ENCODE results near the gene NIT1.

Gene NIT1

DNA sequence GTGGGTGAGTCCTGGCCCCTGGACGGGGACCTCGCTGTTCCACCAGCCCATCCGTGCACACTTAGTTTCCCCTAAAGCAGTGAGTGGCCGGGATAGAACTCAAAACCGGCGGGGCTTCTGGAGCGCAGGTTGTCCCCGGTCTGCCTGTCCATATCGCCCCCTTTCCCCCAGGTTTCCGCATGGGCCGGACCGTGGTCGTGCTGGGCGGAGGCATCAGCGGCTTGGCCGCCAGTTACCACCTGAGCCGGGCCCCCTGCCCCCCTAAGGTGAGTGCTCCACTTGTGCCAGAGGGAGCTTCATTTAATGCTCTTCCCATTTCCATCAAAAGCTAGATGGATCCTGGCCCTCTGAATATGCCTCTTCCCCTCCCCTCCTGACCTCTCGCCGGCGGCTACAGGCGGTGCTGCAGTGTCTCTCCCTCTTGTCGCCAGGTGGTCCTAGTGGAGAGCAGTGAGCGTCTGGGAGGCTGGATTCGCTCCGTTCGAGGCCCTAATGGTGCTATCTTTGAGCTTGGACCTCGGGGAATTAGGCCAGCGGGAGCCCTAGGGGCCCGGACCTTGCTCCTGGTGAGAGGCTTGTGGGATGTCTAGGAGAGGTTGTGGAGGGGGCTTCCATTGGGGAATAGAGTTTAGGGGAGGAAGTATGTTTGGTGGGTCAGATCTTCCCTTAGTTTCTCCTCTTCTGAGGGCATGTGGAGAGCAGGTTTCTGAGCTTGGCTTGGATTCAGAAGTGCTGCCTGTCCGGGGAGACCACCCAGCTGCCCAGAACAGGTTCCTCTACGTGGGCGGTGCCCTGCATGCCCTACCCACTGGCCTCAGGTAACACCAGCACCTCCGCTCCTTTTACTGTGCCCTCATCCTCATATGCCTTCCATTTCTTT, 49.0 kb downstream of the NIT1 start:
- TF ChIP-seq ZBTB7A (IDR thresholded peaks at IDR 0.05; ENCODE audit: low read depth) (0 out of 2 replicates have a peak, but pooled peaks have one; percentile 14), NFIC (IDR thresholded peaks at IDR 0.05) (no peak)

- TF ChIP-seq EP300 (IDR thresholded peaks at IDR 0.05; ENCODE audit: borderline replicate concordance), result no peak
- TF ChIP-seq, protein P1, sequence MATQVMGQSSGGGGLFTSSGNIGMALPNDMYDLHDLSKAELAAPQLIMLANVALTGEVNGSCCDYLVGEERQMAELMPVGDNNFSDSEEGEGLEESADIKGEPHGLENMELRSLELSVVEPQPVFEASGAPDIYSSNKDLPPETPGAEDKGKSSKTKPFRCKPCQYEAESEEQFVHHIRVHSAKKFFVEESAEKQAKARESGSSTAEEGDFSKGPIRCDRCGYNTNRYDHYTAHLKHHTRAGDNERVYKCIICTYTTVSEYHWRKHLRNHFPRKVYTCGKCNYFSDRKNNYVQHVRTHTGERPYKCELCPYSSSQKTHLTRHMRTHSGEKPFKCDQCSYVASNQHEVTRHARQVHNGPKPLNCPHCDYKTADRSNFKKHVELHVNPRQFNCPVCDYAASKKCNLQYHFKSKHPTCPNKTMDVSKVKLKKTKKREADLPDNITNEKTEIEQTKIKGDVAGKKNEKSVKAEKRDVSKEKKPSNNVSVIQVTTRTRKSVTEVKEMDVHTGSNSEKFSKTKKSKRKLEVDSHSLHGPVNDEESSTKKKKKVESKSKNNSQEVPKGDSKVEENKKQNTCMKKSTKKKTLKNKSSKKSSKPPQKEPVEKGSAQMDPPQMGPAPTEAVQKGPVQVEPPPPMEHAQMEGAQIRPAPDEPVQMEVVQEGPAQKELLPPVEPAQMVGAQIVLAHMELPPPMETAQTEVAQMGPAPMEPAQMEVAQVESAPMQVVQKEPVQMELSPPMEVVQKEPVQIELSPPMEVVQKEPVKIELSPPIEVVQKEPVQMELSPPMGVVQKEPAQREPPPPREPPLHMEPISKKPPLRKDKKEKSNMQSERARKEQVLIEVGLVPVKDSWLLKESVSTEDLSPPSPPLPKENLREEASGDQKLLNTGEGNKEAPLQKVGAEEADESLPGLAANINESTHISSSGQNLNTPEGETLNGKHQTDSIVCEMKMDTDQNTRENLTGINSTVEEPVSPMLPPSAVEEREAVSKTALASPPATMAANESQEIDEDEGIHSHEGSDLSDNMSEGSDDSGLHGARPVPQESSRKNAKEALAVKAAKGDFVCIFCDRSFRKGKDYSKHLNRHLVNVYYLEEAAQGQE (IDR thresholded peaks at IDR 0.05; ENCODE audit: low read depth), result no peak
- TF ChIP-seq YY1 (IDR thresholded peaks at IDR 0.05; ENCODE audit: low read depth), result no peak
- TF ChIP-seq USF1 (IDR thresholded peaks at IDR 0.05), result no peak
- no peak for TF ChIP-seq EGR1 (IDR thresholded peaks at IDR 0.05)
- no peak for TF ChIP-seq CEBPB (IDR thresholded peaks at IDR 0.05)
- no peak for TF ChIP-seq TEAD4 (IDR thresholded peaks at IDR 0.05)
- TF ChIP-seq TAF1 (IDR thresholded peaks at IDR 0.05; ENCODE audit: low read depth), result no peak
- TF ChIP-seq NFIC (IDR thresholded peaks at IDR 0.05), result no peak
- no peak for TF ChIP-seq TCF12 (IDR thresholded peaks at IDR 0.05; ENCODE audit: low read depth)
- no peak for TF ChIP-seq CREB1 (IDR thresholded peaks at IDR 0.05; ENCODE audit: low read depth)
- no peak for TF ChIP-seq RAD21 (IDR thresholded peaks at IDR 0.05; ENCODE audit: low read depth)
- TF ChIP-seq FOXM1 (IDR thresholded peaks at IDR 0.05; ENCODE audit: borderline replicate concordance, low read depth), result no peak
- no peak for TF ChIP-seq ZBTB7A (IDR thresholded peaks at IDR 0.05; ENCODE audit: low read depth)
Observed at GRCh38 chr1:161168906-161169305, 51.0 kb downstream of the NIT1 start.
